ENCODE data around the gene FREM1. TPM values are rescaled to one million over a fixed set of nuclear protein-coding genes. Genes with fewer than 3 reads are reported as not detected.

The FREM1 gene
- total and polyA plus RNA-seq, 10 of the 15 experiments (the other 5 are each of a cell fraction or from before 2014, with no cell fraction given), result 0.01 to 0.16 (median 0.08) TPM; not detected in 7

- Histone ChIP-seq H3K27ac (ENCODE audit: control insufficient read depth, insufficient read depth) (no peak overlapping the region), H2AFZ (ENCODE audit: control insufficient read depth, low read depth, low read length) (no peak overlapping the region), H3K9me3 (replicated peaks; ENCODE audit: control insufficient read depth, insufficient read depth, low read length) (no peaks in the 10 kb centered on the region), H3K4me3 (no peak overlapping the region), H3K9ac (ENCODE audit: control insufficient read depth, insufficient read depth, low read length) (no peak overlapping the region), H3K36me3 (ENCODE audit: control insufficient read depth in 2 of 2, insufficient read depth in 2 of 2, low read length in 1 of 2) (no peaks in the 10 kb centered on the region), H3K4me1 (ENCODE audit: control insufficient read depth, insufficient read depth, low read length) (no peaks in the 10 kb centered on the region), H3K4me2 (ENCODE audit: control insufficient read depth, insufficient read depth) (no peak overlapping the region), H3K79me2 (ENCODE audit: control insufficient read depth, insufficient read depth, low read length) (no peaks in the 10 kb centered on the region), H3K27me3 (replicated peaks in 1 of 2; ENCODE audit: control insufficient read depth in 2 of 2, insufficient read depth in 2 of 2, low read length in 1 of 2) (no peaks in the 10 kb centered on the region), H4K20me1 (ENCODE audit: control insufficient read depth, insufficient read depth) (no peaks in the 10 kb centered on the region)
- FAIRE-seq (no peak), ATAC-seq (no peak), DNase-seq (ENCODE audit: low read depth, low spot score) (no peak)
- SMC1A ChIA-PET (ENCODE audit: uncharacterized antibody, unreplicated experiment), result no interaction called here
- CTCF ChIA-PET, result no interaction called here
- RAD21 ChIA-PET (ENCODE audit: unreplicated experiment), result no interaction called here
- TF ChIP-seq PAX8 (IDR thresholded peaks at IDR 0.05) (no peak), YBX1 (IDR thresholded peaks at IDR 0.05) (no peak), ATF3 (IDR thresholded peaks at IDR 0.05; ENCODE audit: borderline replicate concordance, extremely low read depth, low read depth, low read length) (no peak), NFYB (IDR thresholded peaks at IDR 0.05; ENCODE audit: insufficient read depth, low read depth, low read length) (no peak), E4F1 (IDR thresholded peaks at IDR 0.05; ENCODE audit: borderline replicate concordance, partially characterized antibody) (no peak), ESRRA (IDR thresholded peaks at IDR 0.05; ENCODE audit: low read length) (no peak), EP300 (IDR thresholded peaks at IDR 0.05; ENCODE audit: borderline replicate concordance in 1 of 2, control insufficient read depth in 1 of 2, low read depth in 2 of 2, low read length in 2 of 2) (no peak), USF1 (IDR thresholded peaks at IDR 0.05; ENCODE audit: borderline replicate concordance, extremely low read length, insufficient read depth, low read depth, low read length) (no peak), GABPA (IDR thresholded peaks at IDR 0.05; ENCODE audit: low read depth) (no peak), STAT3 (IDR thresholded peaks at IDR 0.05; ENCODE audit: low read depth, low read length) (no peak), CBX5 (IDR thresholded peaks at IDR 0.05; ENCODE audit: low read depth) (no peak), HDAC2 (IDR thresholded peaks at IDR 0.05) (no peak), NBN (IDR thresholded peaks at IDR 0.05) (no peak), ZNF207 (IDR thresholded peaks at IDR 0.05; ENCODE audit: borderline replicate concordance) (no peak), KDM1A (IDR thresholded peaks at IDR 0.05; ENCODE audit: borderline replicate concordance) (no peak), RELB (IDR thresholded peaks at IDR 0.05; ENCODE audit: low read depth) (no peak)
- POLR2A ChIA-PET, result no interaction called here
- no TSS peak for BruUV-seq (replicated peaks)
- WGBS (ENCODE audit: insufficient coverage, insufficient replicate concordance, low lambda C conversion rate, missing lambda C conversion rate), result 0% methylated on average over 1 of the region's 1 CpG
- in situ Hi-C loops (cut with MboI), result no loop called here
- intact Hi-C loops (cut with micrococcal nuclease; ENCODE audit: unreplicated experiment), result loop anchor here (5.0 kb wide), 1 partner anchor 49 kb away; no protein-coding TSS in a partner anchor
Measured at GRCh38 chr9:14893280-14893679, 16.9 kb downstream of the FREM1 start.
